Mammary epithelial cell (primary cell): ENCODE data around the gene TRIM17.

Experiments
- EZH2 ChIP-seq: IDR thresholded peaks from 2 replicates; pipeline ENCODE4 v1.6.1; 2012; ENCODE audit warnings: low read length, inconsistent platforms, borderline replicate concordance
- TF ChIP-seq, protein P1 (sequence below), 2 donors: IDR thresholded peaks in 1 of 2; conservative IDR thresholded peaks in 1 of 2; 2 replicates each; pipeline ENCODE4 v1.5.1; 2011 to 2012; ENCODE audit warnings: inconsistent platforms in 2 of 2, low read length in 2 of 2, mild to moderate bottlenecking in 2 of 2, control low read depth in 1 of 2, low read depth in 1 of 2; ENCODE audit not compliant: insufficient read depth in 1 of 2; ENCODE audit errors: extremely low read depth in 1 of 2

DNA sequence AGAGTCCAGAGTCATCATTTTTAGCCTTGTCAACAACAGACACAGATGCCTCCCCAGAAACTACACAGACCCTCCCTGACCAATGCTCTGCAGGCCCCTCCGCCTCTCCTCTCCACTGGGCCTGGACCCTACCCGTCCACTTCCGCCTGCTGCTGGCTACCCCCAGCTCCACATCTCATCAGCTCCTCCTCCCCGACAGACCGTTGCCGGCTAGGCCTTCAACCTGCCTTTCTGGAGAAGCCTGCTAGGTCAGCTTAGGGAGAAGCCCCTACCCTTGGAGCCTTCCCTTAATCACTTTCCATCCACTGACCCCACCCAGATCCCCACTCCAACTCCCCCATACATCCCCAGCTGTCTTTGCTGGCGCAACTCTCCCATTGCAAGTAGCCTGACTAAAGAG is 1.4 kb downstream of the TRIM17 start:
- TF ChIP-seq, protein P1, sequence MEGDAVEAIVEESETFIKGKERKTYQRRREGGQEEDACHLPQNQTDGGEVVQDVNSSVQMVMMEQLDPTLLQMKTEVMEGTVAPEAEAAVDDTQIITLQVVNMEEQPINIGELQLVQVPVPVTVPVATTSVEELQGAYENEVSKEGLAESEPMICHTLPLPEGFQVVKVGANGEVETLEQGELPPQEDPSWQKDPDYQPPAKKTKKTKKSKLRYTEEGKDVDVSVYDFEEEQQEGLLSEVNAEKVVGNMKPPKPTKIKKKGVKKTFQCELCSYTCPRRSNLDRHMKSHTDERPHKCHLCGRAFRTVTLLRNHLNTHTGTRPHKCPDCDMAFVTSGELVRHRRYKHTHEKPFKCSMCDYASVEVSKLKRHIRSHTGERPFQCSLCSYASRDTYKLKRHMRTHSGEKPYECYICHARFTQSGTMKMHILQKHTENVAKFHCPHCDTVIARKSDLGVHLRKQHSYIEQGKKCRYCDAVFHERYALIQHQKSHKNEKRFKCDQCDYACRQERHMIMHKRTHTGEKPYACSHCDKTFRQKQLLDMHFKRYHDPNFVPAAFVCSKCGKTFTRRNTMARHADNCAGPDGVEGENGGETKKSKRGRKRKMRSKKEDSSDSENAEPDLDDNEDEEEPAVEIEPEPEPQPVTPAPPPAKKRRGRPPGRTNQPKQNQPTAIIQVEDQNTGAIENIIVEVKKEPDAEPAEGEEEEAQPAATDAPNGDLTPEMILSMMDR (conservative IDR thresholded peaks at IDR 0.05 in 1 of 2, IDR thresholded peaks at IDR 0.05 in 1 of 2; ENCODE audit: extremely low read depth in 1 of 2, insufficient read depth in 1 of 2, low read depth in 1 of 2, low read length in 2 of 2), result no peak
- TF ChIP-seq EZH2, result no peak
